OCI-LY7 (cell line): ENCODE results near the gene ANKS1A. TPM values are rescaled to one million over a fixed set of nuclear protein-coding genes. Genes with fewer than 3 reads are reported as not detected.
"Not testable (repeated sequence)": the region's sequence is repeated elsewhere in the genome, so short reads cannot be mapped to it uniquely, and the experiment has no call there.

ENCODE experiments used
- BruUV-seq: library from RNA; stranded (reverse); fragments of 400-500 nt; replicated peaks from 2 replicates; lab custom pipeline; 2021; lab: Mats Ljungman, UMichigan
- CTCF ChIA-PET: fragments of 300-600 bp; sonication (Branson Sonifier 250); formaldehyde crosslinking; loops from one replicate; lab custom pipeline; 2022; ENCODE audit warnings: antibody characterized with exemption; ENCODE audit not compliant: unreplicated experiment; lab: Charles Lee
- POLR2A ChIA-PET: fragments of 300-600 bp; sonication (Branson Sonifier 250); formaldehyde crosslinking; loops from one replicate; lab custom pipeline; 2022; ENCODE audit warnings: antibody characterized with exemption; lab: Charles Lee
- DNase-seq: peaks from one replicate; pipeline ENCODE4 v3.0.0-alpha.2; 2015; ENCODE audit warnings: low spot score
- H2AFZ ChIP-seq: fragments of 200-600 bp; sonication (generic), shearing (Covaris generic); 2 replicates; pipeline ENCODE4 v1.6.1; 2014; ENCODE audit warnings: mild to moderate bottlenecking, antibody characterized with exemption, low read length, moderate library complexity
- H3K27ac ChIP-seq: fragments of 200-600 bp; sonication (generic); 2 replicates; pipeline ENCODE4 v1.5.1; 2014; ENCODE audit warnings: mixed run types, low read depth, mild to moderate bottlenecking, moderate library complexity, low read length, inconsistent platforms; ENCODE audit not compliant: poor library complexity, severe bottlenecking
- H3K36me3 ChIP-seq: fragments of 200-600 bp; sonication (generic); 2 replicates; pipeline ENCODE4 v1.6.1; 2014; ENCODE audit warnings: mild to moderate bottlenecking, antibody characterized with exemption, low read length, moderate library complexity, mixed read lengths; ENCODE audit not compliant: insufficient read depth
- H3K4me1 ChIP-seq: fragments of 200-600 bp; sonication (generic); 2 replicates; pipeline ENCODE4 v1.5.1; 2014; ENCODE audit warnings: mild to moderate bottlenecking, low read length; ENCODE audit not compliant: insufficient read depth, poor library complexity, severe bottlenecking
- H3K4me2 ChIP-seq: fragments of 200-600 bp; sonication (generic); 2 replicates; pipeline ENCODE4 v1.6.1; 2014; ENCODE audit warnings: mild to moderate bottlenecking, low read length
- H3K4me3 ChIP-seq: fragments of 200-600 bp; sonication (generic); 2 replicates; pipeline ENCODE4 v1.5.1; 2014; ENCODE audit warnings: mild to moderate bottlenecking, low read depth, low read length; ENCODE audit not compliant: poor library complexity, severe bottlenecking
- H3K79me2 ChIP-seq: fragments of 200-600 bp; sonication (generic); 2 replicates; pipeline ENCODE4 v1.6.1; 2016; ENCODE audit warnings: low read depth, mild to moderate bottlenecking, low read length, moderate library complexity, mixed read lengths; ENCODE audit not compliant: insufficient read depth
- H3K9me2 ChIP-seq: fragments of 200-600 bp; sonication (generic); 2 replicates; pipeline ENCODE4 v1.6.1; 2016; ENCODE audit warnings: mild to moderate bottlenecking, low read length, mixed read lengths; ENCODE audit not compliant: insufficient read depth
- H3K9me3 ChIP-seq: fragments of 200-600 bp; sonication (generic); 2 replicates; pipeline ENCODE4 v1.6.1; 2014; ENCODE audit warnings: mild to moderate bottlenecking, mixed run types, low read length, mixed read lengths
- H4K20me1 ChIP-seq: fragments of 200-600 bp; sonication (generic); 2 replicates; pipeline ENCODE4 v1.6.1; 2014; ENCODE audit warnings: mild to moderate bottlenecking, antibody characterized with exemption, low read length, moderate library complexity, mixed read lengths; ENCODE audit not compliant: insufficient read depth
- CTCF ChIP-seq: fragments of 200-600 bp; sonication (generic); conservative IDR thresholded peaks from 2 replicates; pipeline ENCODE4 v1.5.1; 2014; ENCODE audit warnings: mild to moderate bottlenecking, antibody characterized with exemption, low read length, moderate library complexity, mixed read lengths
- EZH2phosphoT487 ChIP-seq: fragments of 200-600 bp; sonication (generic); IDR thresholded peaks from 2 replicates; pipeline ENCODE4 v1.6.1; 2018; ENCODE audit warnings: low read depth, borderline replicate concordance, mild to moderate bottlenecking, mixed run types, antibody characterized with exemption, low read length, moderate library complexity, mixed read lengths
- intact Hi-C: fragments of 100-400 bp; cut with micrococcal nuclease; formaldehyde crosslinking; loops from one replicate; pipeline ENCODE4 v1.10.0; 2022; ENCODE audit not compliant: unreplicated experiment
- total RNA-seq, 2 experiments: library from RNA; depleted of rRNA in 1 of 2; stranded (reverse); fragments of >200 nt in 1 of 2; shearing (Covaris generic) in 1 of 2; gene quantifications; 2 replicates each; pipeline ENCODE4 v1.2.3, GENCODE V29; 2014 to 2022

The ANKS1A gene
- total RNA-seq, 2 experiments from 2014 or later = 7.8 to 13.8 TPM

- Histone ChIP-seq H3K9me3 (no peaks in the 10 kb centered on the region), H3K9me2 (no peaks in the 10 kb centered on the region), H3K4me1 (no peaks in the 10 kb centered on the region), H3K36me3 (no peaks in the 10 kb centered on the region), H3K79me2 (no peaks in the 10 kb centered on the region), H4K20me1 (no peaks in the 10 kb centered on the region), H3K27ac (no peak overlapping the region), H3K4me3 (no peak overlapping the region), H3K4me2 (no peak overlapping the region), H2AFZ (no peak overlapping the region)
- no TSS peak for BruUV-seq
- no peak for TF ChIP-seq CTCF
- TF ChIP-seq EZH2phosphoT487 = no peak
- intact Hi-C loops = no loop called here
- ChIA-PET CTCF (no interaction called here), POLR2A (interaction anchor here (0.9 to 1.8 kb wide), 2 partner anchors 12 to 30 kb away, joined by 3 read pairs; no protein-coding TSS in a partner anchor)
- no peak for DNase-seq
Measured at GRCh38 chr6:35128042-35128441, 239.0 kb downstream of the ANKS1A start.

GRCh38 chr6:35128496-35128895 lies 239.4 kb downstream of the ANKS1A start:
- Histone ChIP-seq H3K9me2 (no peaks in the 10 kb centered on the region), H3K4me2 (no peak overlapping the region), H2AFZ (no peak overlapping the region), H3K36me3 (no peaks in the 10 kb centered on the region), H3K9me3 (no peaks in the 10 kb centered on the region), H3K4me1 (no peaks in the 10 kb centered on the region), H3K79me2 (no peaks in the 10 kb centered on the region), H4K20me1 (no peaks in the 10 kb centered on the region), H3K4me3 (no peak overlapping the region), H3K27ac (no peak overlapping the region)
- intact Hi-C loops = no loop called here
- DNase-seq = no peak
- CTCF ChIA-PET = no interaction called here
- no peak for TF ChIP-seq EZH2phosphoT487
- TF ChIP-seq CTCF = no peak
- POLR2A ChIA-PET = interaction anchor here (0.9 to 1.2 kb wide), 2 partner anchors 30 to 118 kb away, joined by 3 to 4 read pairs; no protein-coding TSS in a partner anchor
- BruUV-seq = no TSS peak

- TF ChIP-seq EZH2phosphoT487 (no peak), CTCF (no peak)
- no peaks in the 10 kb centered on the region for H4K20me1 ChIP-seq
- H3K9me2 ChIP-seq = no peaks in the 10 kb centered on the region
- BruUV-seq = no TSS peak
- no peaks in the 10 kb centered on the region for H3K36me3 ChIP-seq
- H2AFZ ChIP-seq = peak overlapping the region; percentile 47; the same call in 1 of the 2 replicates
- no peaks in the 10 kb centered on the region for H3K9me3 ChIP-seq
- H3K27ac ChIP-seq = no peak overlapping the region
- intact Hi-C loops = no loop called here
- peak overlapping the region; percentile 39 for H3K4me2 ChIP-seq
- POLR2A ChIA-PET = interaction anchor here (0.8 kb wide), 1 partner anchor 10 kb away, joined by 3 read pairs; no protein-coding TSS in a partner anchor
- H3K79me2 ChIP-seq = no peaks in the 10 kb centered on the region
- DNase-seq = peak; percentile 22
- CTCF ChIA-PET = interaction anchor here (0.8 kb wide), 1 partner anchor 96 kb away, joined by 4 read pairs; no protein-coding TSS in a partner anchor
- H3K4me1 ChIP-seq = peaks cover 12% of the 10 kb centered on the region
- H3K4me3 ChIP-seq = no peak overlapping the region
Measured at GRCh38 chr6:35136185-35136584, 247.1 kb downstream of the ANKS1A start.

- H3K9me2 ChIP-seq, H3K36me3 ChIP-seq, H3K79me2 ChIP-seq, H3K4me3 ChIP-seq, H4K20me1 ChIP-seq, H3K27ac ChIP-seq, DNase-seq, H3K4me2 ChIP-seq, H3K9me3 ChIP-seq, intact Hi-C loops, H2AFZ ChIP-seq, BruUV-seq, CTCF ChIA-PET: not testable (repeated sequence)
- POLR2A ChIA-PET = interaction anchor here (0.6 kb wide), 1 partner anchor 425 kb away, joined by 6 read pairs; no protein-coding TSS in a partner anchor
- peaks cover 12% of the 10 kb centered on the region for H3K4me1 ChIP-seq
Measured at GRCh38 chr6:35138191-35138590, 249.1 kb downstream of the ANKS1A start.
